Mammary epithelial cell (primary cell): Measurements from ENCODE around the gene MTMR12.
"Not testable (repeated sequence)": the region's sequence is repeated elsewhere in the genome, so short reads cannot be mapped to it uniquely, and the experiment has no call there.

Experiments
- EZH2 ChIP-seq: IDR thresholded peaks from 2 replicates; pipeline ENCODE4 v1.6.1; 2012; ENCODE audit warnings: low read length, inconsistent platforms, borderline replicate concordance
- TF ChIP-seq, protein P1 (sequence below), 2 donors: IDR thresholded peaks in 1 of 2; conservative IDR thresholded peaks in 1 of 2; 2 replicates each; pipeline ENCODE4 v1.5.1; 2011 to 2012; ENCODE audit warnings: inconsistent platforms in 2 of 2, low read length in 2 of 2, mild to moderate bottlenecking in 2 of 2, control low read depth in 1 of 2, low read depth in 1 of 2; ENCODE audit not compliant: insufficient read depth in 1 of 2; ENCODE audit errors: extremely low read depth in 1 of 2

DNA sequence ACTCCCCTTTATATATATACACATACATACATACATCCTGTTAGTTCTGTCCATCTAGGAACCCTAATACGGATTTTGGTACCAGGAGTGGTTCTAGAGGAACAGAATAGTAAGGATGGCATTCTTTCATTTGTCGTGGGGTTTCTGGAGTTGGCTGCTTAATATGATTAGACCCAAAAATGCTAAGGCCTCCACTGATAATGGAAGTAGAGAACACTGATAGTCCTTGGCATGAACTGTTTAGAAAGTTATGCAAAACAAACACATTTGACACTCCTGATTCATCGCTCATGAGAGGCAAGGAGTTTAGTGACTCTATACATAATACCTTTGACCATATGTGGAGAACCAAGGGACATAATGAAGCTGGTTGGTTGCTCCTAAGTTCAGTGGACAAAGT, 25.2 kb downstream of the MTMR12 start:
- TF ChIP-seq, protein P1, sequence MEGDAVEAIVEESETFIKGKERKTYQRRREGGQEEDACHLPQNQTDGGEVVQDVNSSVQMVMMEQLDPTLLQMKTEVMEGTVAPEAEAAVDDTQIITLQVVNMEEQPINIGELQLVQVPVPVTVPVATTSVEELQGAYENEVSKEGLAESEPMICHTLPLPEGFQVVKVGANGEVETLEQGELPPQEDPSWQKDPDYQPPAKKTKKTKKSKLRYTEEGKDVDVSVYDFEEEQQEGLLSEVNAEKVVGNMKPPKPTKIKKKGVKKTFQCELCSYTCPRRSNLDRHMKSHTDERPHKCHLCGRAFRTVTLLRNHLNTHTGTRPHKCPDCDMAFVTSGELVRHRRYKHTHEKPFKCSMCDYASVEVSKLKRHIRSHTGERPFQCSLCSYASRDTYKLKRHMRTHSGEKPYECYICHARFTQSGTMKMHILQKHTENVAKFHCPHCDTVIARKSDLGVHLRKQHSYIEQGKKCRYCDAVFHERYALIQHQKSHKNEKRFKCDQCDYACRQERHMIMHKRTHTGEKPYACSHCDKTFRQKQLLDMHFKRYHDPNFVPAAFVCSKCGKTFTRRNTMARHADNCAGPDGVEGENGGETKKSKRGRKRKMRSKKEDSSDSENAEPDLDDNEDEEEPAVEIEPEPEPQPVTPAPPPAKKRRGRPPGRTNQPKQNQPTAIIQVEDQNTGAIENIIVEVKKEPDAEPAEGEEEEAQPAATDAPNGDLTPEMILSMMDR (conservative IDR thresholded peaks at IDR 0.05 in 1 of 2, IDR thresholded peaks at IDR 0.05 in 1 of 2; ENCODE audit: extremely low read depth in 1 of 2, insufficient read depth in 1 of 2, low read depth in 1 of 2, low read length in 2 of 2): not testable (repeated sequence)
- TF ChIP-seq EZH2: not testable (repeated sequence)
